A549 treated with Hydrocortisone at 1 μM for 4 hours (cell line): ENCODE measurements around the gene ANKRD66. TPM values are rescaled to one million over a fixed set of nuclear protein-coding genes. Genes with fewer than 3 reads are reported as not detected.

Experiments used
- total RNA-seq: library from RNA; stranded (reverse); fragments of 200-300 nt; extraction: Qiagen RNA extraction; gene quantifications from 5 replicates; pipeline ENCODE4 v1.2.3, GENCODE V29; 2022

The ANKRD66 gene
- total RNA-seq: not detected in 5 replicates

GRCh38 chr6:46746696-46747095 is at the start of gene ANKRD66:
Gene ANKRD66 (plus strand): TSS chr6:46746933. CDS start chr6:46751949, 5,016 bp downstream.

GRCh38 chr6:46734867-46735719 is 11.6 kb upstream of the ANKRD66 start, which contains the start of gene PLA2G7:
Gene PLA2G7 (minus strand): TSS chr6:46735375. CDS start chr6:46722891, 12,484 bp downstream.

GRCh38 chr6:46793138-46793537 is 46.4 kb downstream of the ANKRD66 start, which contains the start of gene MEP1A:
Gene MEP1A (plus strand): TSS chr6:46793389. CDS start chr6:46793399, 10 bp downstream.

Other genes starting within 250 kb of the ANKRD66 start
- 0.05 TPM in 1 of 5 replicates, not detected in the others for gene CYP39A1, start 94.1 kb upstream of the ANKRD66 start, total RNA-seq
- 0.32 to 0.61 TPM (median 0.40 TPM) in 5 replicates for gene SLC25A27, start 94.0 kb upstream of the ANKRD66 start, total RNA-seq
- gene TDRD6, start 59.0 kb upstream of the ANKRD66 start, total RNA-seq: not detected in 5 replicates
- 0.06 TPM in 1 of 5 replicates, not detected in the others for gene PLA2G7, start 11.6 kb upstream of the ANKRD66 start, total RNA-seq
- 0.05 TPM in 1 of 5 replicates, not detected in the others for gene MEP1A, start 46.5 kb downstream of the ANKRD66 start, total RNA-seq
- 0.03 TPM in 1 of 5 replicates, not detected in the others for gene ADGRF5, start 175.0 kb downstream of the ANKRD66 start, total RNA-seq